Measurements from ENCODE around the gene BCAP31.
"Not testable (repeated sequence)": the region's sequence is repeated elsewhere in the genome, so short reads cannot be mapped to it uniquely, and the experiment has no call there.

Gene BCAP31

DNA sequence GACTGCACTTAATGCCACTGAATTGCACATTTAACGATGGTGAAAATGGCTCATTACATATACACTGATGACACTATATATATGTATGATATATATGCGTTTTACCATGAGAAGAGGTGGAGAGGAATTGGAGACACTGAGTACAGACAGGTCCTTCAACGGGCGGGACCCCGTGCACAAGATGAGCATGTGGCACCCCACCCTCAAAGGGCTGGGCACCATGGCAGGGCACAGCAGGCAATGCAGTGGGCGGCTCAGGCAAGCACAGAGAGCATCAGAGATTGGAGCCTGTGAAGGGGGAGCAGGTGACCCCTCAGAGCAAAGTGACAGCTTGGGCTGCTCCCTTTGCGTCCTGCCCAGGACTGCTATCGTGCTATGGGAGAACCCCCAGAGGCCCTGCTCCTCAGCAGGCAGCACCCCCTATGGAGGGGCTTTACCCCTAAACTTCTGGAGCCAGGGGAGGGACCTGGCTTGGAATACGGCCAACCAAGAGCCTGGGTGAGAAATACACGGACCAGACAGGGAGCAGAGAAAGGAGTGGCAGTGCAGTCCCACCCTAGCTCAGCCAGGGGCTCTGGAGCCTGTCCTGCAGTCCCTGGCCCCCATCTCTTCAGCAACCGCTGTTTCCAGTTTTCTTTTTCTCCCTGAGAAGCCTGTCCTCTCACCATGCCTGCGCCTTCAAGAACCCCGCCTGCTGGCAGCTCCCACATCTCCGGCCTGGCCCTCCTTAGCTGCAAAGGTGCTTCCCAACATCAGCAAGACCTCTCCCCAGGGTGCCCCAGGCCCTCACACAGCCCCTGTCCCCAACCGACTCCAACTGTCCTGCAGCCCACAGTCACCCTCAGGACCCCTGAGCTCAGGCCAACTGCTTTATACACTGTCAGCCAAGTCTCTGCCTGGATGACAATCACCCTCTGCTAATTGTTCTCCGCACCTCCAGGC, 26.0 kb downstream of the BCAP31 start:
- 94 to 100% methylated on average over 4 to 9 of the region's 16 CpGs for WGBS, 2 experiments (ENCODE audit: insufficient coverage in 2 of 2)
- Histone ChIP-seq H3K27ac (ENCODE audit: low read depth, low read length, severe bottlenecking) (no peak overlapping the region), H3K4me1 (ENCODE audit: control insufficient read depth, insufficient read depth, low read length, poor library complexity, severe bottlenecking) (no peaks in the 10 kb centered on the region), H3K9me3 (ENCODE audit: control insufficient read depth, low read length) (no peaks in the 10 kb centered on the region), H3K4me3 (ENCODE audit: extremely low read depth, insufficient read depth, low read length, poor library complexity, severe bottlenecking) (no peak overlapping the region), H3K36me3 (ENCODE audit: control insufficient read depth, insufficient read depth, low read length) (peaks cover 9% of the 10 kb centered on the region)

- H3K9me3 ChIP-seq (ENCODE audit: control insufficient read depth, low read length); H3K27ac ChIP-seq (ENCODE audit: low read depth, low read length, severe bottlenecking); H3K36me3 ChIP-seq (ENCODE audit: control insufficient read depth, insufficient read depth, low read length); H3K4me3 ChIP-seq (ENCODE audit: extremely low read depth, insufficient read depth, low read length, poor library complexity, severe bottlenecking); H3K4me1 ChIP-seq (ENCODE audit: control insufficient read depth, insufficient read depth, low read length, poor library complexity, severe bottlenecking): not testable (repeated sequence)
- WGBS, 2 experiments (ENCODE audit: insufficient coverage in 2 of 2) = 93 to 96% methylated on average over 11 to 15 of the region's 16 CpGs
These were observed 27.0 kb downstream of the BCAP31 start for GRCh38 chrX:153696986-153697722.

- not testable (repeated sequence) for H3K9me3 ChIP-seq (ENCODE audit: control insufficient read depth, low read length); H3K4me3 ChIP-seq (ENCODE audit: extremely low read depth, insufficient read depth, low read length, poor library complexity, severe bottlenecking); H3K27ac ChIP-seq (ENCODE audit: low read depth, low read length, severe bottlenecking); H3K4me1 ChIP-seq (ENCODE audit: control insufficient read depth, insufficient read depth, low read length, poor library complexity, severe bottlenecking); H3K36me3 ChIP-seq (ENCODE audit: control insufficient read depth, insufficient read depth, low read length)
- WGBS, 2 experiments (ENCODE audit: insufficient coverage in 2 of 2) = 77 to 100% methylated on average over 3 to 4 of the region's 10 CpGs
These were observed 27.6 kb downstream of the BCAP31 start for GRCh38 chrX:153696538-153696937.

GRCh38 chrX:153696100-153696499, 28.1 kb downstream of the BCAP31 start:
- peaks cover 1% of the 10 kb centered on the region for H3K36me3 ChIP-seq (ENCODE audit: control insufficient read depth, insufficient read depth, low read length)
- H3K27ac ChIP-seq (ENCODE audit: low read depth, low read length, severe bottlenecking) = no peak overlapping the region
- H3K4me3 ChIP-seq (ENCODE audit: extremely low read depth, insufficient read depth, low read length, poor library complexity, severe bottlenecking) = no peak overlapping the region
- WGBS, 2 experiments (ENCODE audit: insufficient coverage in 2 of 2) = 96 to 97% methylated on average over 6 to 7 of the region's 15 CpGs
- H3K9me3 ChIP-seq (ENCODE audit: control insufficient read depth, low read length) = no peaks in the 10 kb centered on the region
- no peaks in the 10 kb centered on the region for H3K4me1 ChIP-seq (ENCODE audit: control insufficient read depth, insufficient read depth, low read length, poor library complexity, severe bottlenecking)

GRCh38 chrX:153694687-153695270, 29.4 kb downstream of the BCAP31 start:
- Histone ChIP-seq H3K9me3 (ENCODE audit: control insufficient read depth, low read length) (no peaks in the 10 kb centered on the region), H3K27ac (ENCODE audit: low read depth, low read length, severe bottlenecking) (no peak overlapping the region), H3K4me1 (ENCODE audit: control insufficient read depth, insufficient read depth, low read length, poor library complexity, severe bottlenecking) (no peaks in the 10 kb centered on the region), H3K36me3 (ENCODE audit: control insufficient read depth, insufficient read depth, low read length) (no peaks in the 10 kb centered on the region), H3K4me3 (ENCODE audit: extremely low read depth, insufficient read depth, low read length, poor library complexity, severe bottlenecking) (no peak overlapping the region)
- WGBS, 2 experiments (ENCODE audit: insufficient coverage in 2 of 2) = 96 to 98% methylated on average over 8 to 16 of the region's 23 CpGs

- not testable (repeated sequence) for H3K27ac ChIP-seq (ENCODE audit: low read depth, low read length, severe bottlenecking); H3K4me1 ChIP-seq (ENCODE audit: control insufficient read depth, insufficient read depth, low read length, poor library complexity, severe bottlenecking); H3K9me3 ChIP-seq (ENCODE audit: control insufficient read depth, low read length); H3K36me3 ChIP-seq (ENCODE audit: control insufficient read depth, insufficient read depth, low read length); H3K4me3 ChIP-seq (ENCODE audit: extremely low read depth, insufficient read depth, low read length, poor library complexity, severe bottlenecking)
- 90% methylated on average over 4 to 7 of the region's 16 CpGs for WGBS, 2 experiments (ENCODE audit: insufficient coverage in 2 of 2)
These were observed 29.9 kb downstream of the BCAP31 start for GRCh38 chrX:153694256-153694655.

DNA sequence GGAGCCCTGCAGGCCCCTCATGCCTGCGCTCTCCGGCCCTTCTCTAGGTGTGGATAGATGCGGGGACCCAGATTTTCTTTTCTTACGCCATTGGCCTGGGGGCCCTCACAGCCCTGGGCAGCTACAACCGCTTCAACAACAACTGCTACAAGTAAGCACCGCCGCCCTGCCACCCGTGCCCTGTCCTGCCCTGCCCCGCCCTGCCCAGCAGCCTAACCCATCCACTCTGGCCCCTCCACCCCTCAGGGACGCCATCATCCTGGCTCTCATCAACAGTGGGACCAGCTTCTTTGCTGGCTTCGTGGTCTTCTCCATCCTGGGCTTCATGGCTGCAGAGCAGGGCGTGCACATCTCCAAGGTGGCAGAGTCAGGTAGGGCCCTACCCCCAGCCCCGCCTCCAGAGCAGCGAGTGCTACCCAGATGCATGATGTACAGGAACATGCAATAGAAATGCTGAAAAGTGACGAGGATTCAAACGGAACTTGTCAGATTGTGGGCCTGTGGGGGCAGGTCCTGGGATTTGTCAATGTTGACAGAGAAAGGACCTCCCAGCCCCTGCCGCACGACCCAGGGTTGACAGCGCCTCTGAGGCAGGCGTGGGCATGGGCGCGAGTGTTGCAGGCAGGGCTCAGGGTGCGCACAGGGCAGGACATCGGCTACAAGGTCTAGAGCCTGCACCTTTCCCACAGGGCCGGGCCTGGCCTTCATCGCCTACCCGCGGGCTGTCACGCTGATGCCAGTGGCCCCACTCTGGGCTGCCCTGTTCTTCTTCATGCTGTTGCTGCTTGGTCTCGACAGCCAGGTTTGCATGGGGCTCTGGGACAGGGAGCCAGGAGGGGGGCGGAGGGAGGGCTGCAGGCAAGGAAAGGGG, 30.7 kb downstream of the BCAP31 start:
- no peaks in the 10 kb centered on the region for H3K4me1 ChIP-seq (ENCODE audit: control insufficient read depth, insufficient read depth, low read length, poor library complexity, severe bottlenecking)
- no peaks in the 10 kb centered on the region for H3K36me3 ChIP-seq (ENCODE audit: control insufficient read depth, insufficient read depth, low read length)
- H3K27ac ChIP-seq (ENCODE audit: low read depth, low read length, severe bottlenecking) = no peak overlapping the region
- no peaks in the 10 kb centered on the region for H3K9me3 ChIP-seq (ENCODE audit: control insufficient read depth, low read length)
- no peak overlapping the region for H3K4me3 ChIP-seq (ENCODE audit: extremely low read depth, insufficient read depth, low read length, poor library complexity, severe bottlenecking)
- WGBS, 2 experiments (ENCODE audit: insufficient coverage in 2 of 2) = 98 to 100% methylated on average over 4 to 13 of the region's 31 CpGs

GRCh38 chrX:153692611-153693156, 31.5 kb downstream of the BCAP31 start:
- 100% methylated on average over 1 to 2 of the region's 24 CpGs for WGBS, 2 experiments (ENCODE audit: insufficient coverage in 2 of 2)
- H3K4me1 ChIP-seq (ENCODE audit: control insufficient read depth, insufficient read depth, low read length, poor library complexity, severe bottlenecking) = no peaks in the 10 kb centered on the region
- no peak overlapping the region for H3K27ac ChIP-seq (ENCODE audit: low read depth, low read length, severe bottlenecking)
- H3K9me3 ChIP-seq (ENCODE audit: control insufficient read depth, low read length) = no peaks in the 10 kb centered on the region
- H3K4me3 ChIP-seq (ENCODE audit: extremely low read depth, insufficient read depth, low read length, poor library complexity, severe bottlenecking) = no peak overlapping the region
- H3K36me3 ChIP-seq (ENCODE audit: control insufficient read depth, insufficient read depth, low read length) = no peaks in the 10 kb centered on the region

- Histone ChIP-seq H3K9me3 (ENCODE audit: control insufficient read depth, low read length) (no peaks in the 10 kb centered on the region), H3K4me1 (ENCODE audit: control insufficient read depth, insufficient read depth, low read length, poor library complexity, severe bottlenecking) (no peaks in the 10 kb centered on the region), H3K4me3 (ENCODE audit: extremely low read depth, insufficient read depth, low read length, poor library complexity, severe bottlenecking) (no peak overlapping the region), H3K36me3 (ENCODE audit: control insufficient read depth, insufficient read depth, low read length) (no peaks in the 10 kb centered on the region), H3K27ac (ENCODE audit: low read depth, low read length, severe bottlenecking) (no peak overlapping the region)
- 88 to 90% methylated on average over 2 to 3 of the region's 4 CpGs for WGBS, 2 experiments (ENCODE audit: insufficient coverage in 2 of 2)
These were observed 32.2 kb downstream of the BCAP31 start for GRCh38 chrX:153692003-153692402.
